Upper lobe of left lung (tissue), 6 donors: ENCODE results near the gene TRIM41. TPM values are rescaled to one million over a fixed set of nuclear protein-coding genes. Genes with fewer than 3 reads are reported as not detected.
"Not testable (repeated sequence)": the region's sequence is repeated elsewhere in the genome, so short reads cannot be mapped to it uniquely, and the experiment has no call there.

Experiments used
- ATAC-seq, 2 donors: fragments of 200-7000 bp; cut with Tn5 transposase; one replicate each; pipeline ENCODE4 v1.9.1; 2022; ENCODE audit warnings: mild to moderate bottlenecking in 2 of 2, moderate library complexity in 2 of 2; ENCODE audit not compliant: low FRiP score in 2 of 2
- DNase-seq, 2 donors: peaks; one replicate each; pipeline ENCODE4 v3.0.0-alpha.2; 2019 to 2020
- H3K27ac ChIP-seq, 4 donors: fragments of 200-600 bp; sonication (generic); one replicate each; pipeline ENCODE4 v1.5.1; 2016 to 2019
- H3K27me3 ChIP-seq, 4 donors: fragments of 200-600 bp; sonication (generic); one replicate each; pipeline ENCODE4 v1.5.1; 2017 to 2019
- H3K36me3 ChIP-seq, 4 donors: fragments of 200-600 bp; sonication (generic); one replicate each; pipeline ENCODE4 v1.5.1; 2016 to 2019
- H3K4me1 ChIP-seq, 4 donors: fragments of 200-600 bp; sonication (generic); one replicate each; pipeline ENCODE4 v1.5.1; 2018 to 2019
- H3K4me3 ChIP-seq, 4 donors: fragments of 200-600 bp; sonication (generic); one replicate each; pipeline ENCODE4 v1.5.1; 2017 to 2019; ENCODE audit warnings: mild to moderate bottlenecking in 2 of 4, moderate library complexity in 1 of 4
- H3K9me3 ChIP-seq, 4 donors: fragments of 200-600 bp; sonication (generic); one replicate each; pipeline ENCODE4 v1.5.1; 2018 to 2019
- CTCF ChIP-seq, 6 experiments: fragments of 450-650 bp in 4 of 6; fragments of 200-600 bp in 2 of 6; sonication (generic) in 2 of 6; IDR thresholded peaks; one replicate each; pipeline ENCODE4 v1.5.1; 2016 to 2019; ENCODE audit warnings: antibody characterized with exemption in 6 of 6
- EP300 ChIP-seq, 4 donors: sonication (generic); formaldehyde crosslinking; IDR thresholded peaks; one replicate each; pipeline ENCODE4 v1.5.1; 2017; ENCODE audit warnings: antibody characterized with exemption in 4 of 4, control low read depth in 2 of 4
- POLR2A ChIP-seq, 4 donors: fragments of 450-650 bp; IDR thresholded peaks; one replicate each; pipeline ENCODE4 v1.5.1; 2016 to 2017; ENCODE audit warnings: antibody characterized with exemption in 4 of 4, mild to moderate bottlenecking in 2 of 4
- POLR2AphosphoS5 ChIP-seq, 2 donors: sonication (generic); formaldehyde crosslinking; IDR thresholded peaks; one replicate each; pipeline ENCODE4 v1.5.1; 2017; ENCODE audit warnings: antibody characterized with exemption in 2 of 2
- WGBS, 2 donors: methylation state at CpG; one replicate each; pipeline ENCODE4 v1.1.5; 2017 to 2018; 5-methylcytosine and 5-hydroxymethylcytosine counted together
- total RNA-seq, 6 donors: library from RNA; depleted of rRNA in 4 of 6; stranded (reverse); fragments of >200 nt in 4 of 6; gene quantifications; one replicate each; pipeline versions ENCODE4 v1.1.0 to v1.2.1, GENCODE V29; 2016 to 2021
- donor health status: DM: no; HTN: no; CAD: no; lungs with moderate emphysema.
- donor health status: DM: no; HTN: yes; CAD: no; lungs with severe emphysema.

Gene TRIM41
- total RNA-seq, 6 donors from 2014 or later, result 14.4 to 75.4 (median 34.1) TPM

DNA sequence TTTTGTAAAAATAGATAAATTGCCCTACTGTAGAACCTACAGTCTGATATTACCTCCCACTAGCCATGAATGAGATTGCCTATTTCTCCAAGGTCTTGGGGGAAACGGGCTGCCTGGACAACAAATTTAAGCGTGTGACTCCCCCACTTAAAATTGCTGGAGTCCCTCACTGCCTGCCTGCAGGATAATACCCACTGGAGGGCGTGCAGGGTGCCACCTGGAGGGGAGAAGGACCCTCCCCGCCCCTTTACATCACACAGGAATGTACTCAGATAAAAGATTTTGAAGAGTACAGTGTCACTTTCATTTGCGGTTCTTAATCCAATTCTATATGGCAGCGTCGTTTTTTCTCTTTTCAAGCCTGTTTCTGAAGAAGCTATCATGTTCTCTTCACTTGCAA lies 11.9 kb upstream of the TRIM41 start:
- H3K4me3 ChIP-seq, result no peak overlapping the region
- 55 to 61% methylated on average over 7 of the region's 7 CpGs for WGBS, 2 donors
- ATAC-seq, result no peak

DNA sequence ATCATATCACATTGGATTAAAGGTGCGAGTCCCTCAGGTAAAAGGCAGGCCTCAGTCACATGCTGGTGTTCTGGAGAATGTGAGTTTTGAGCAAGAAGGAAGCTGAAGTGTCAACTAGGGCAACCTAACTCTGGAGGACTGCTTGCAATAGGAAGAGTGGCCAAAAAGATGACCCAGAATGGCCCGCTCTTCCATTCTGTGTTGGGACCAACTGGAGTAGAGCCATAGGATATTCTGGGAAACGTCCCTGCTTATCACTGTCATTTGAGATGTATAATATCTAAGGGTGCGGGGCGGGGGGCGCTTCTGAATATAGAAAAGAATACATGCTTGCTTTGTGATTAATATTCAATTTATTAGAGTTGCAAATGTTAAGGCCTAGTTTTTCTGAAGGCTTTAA lies 11.0 kb upstream of the TRIM41 start:
- no peaks in the 10 kb centered on the region for H3K27me3 ChIP-seq
- H3K4me3 ChIP-seq, result no peak overlapping the region
- peaks cover 8 to 14% (median 12%) of the 10 kb centered on the region in 4 donors for H3K4me1 ChIP-seq
- TF ChIP-seq POLR2A (IDR thresholded peaks at IDR 0.05) (no peak), POLR2AphosphoS5 (IDR thresholded peaks at IDR 0.05) (no peak), CTCF (IDR thresholded peaks at IDR 0.05) (no peak), EP300 (IDR thresholded peaks at IDR 0.05) (no peak)
- 93 to 94% methylated on average over 6 of the region's 6 CpGs for WGBS, 2 donors
- H3K36me3 ChIP-seq, result no peaks in the 10 kb centered on the region
- no peaks in the 10 kb centered on the region for H3K9me3 ChIP-seq
- DNase-seq (no peak), ATAC-seq (no peak)
- H3K27ac ChIP-seq, result no peak overlapping the region

More for the DNA sequence above, 11.9 kb upstream of the TRIM41 start:
- H3K27me3 ChIP-seq, result no peaks in the 10 kb centered on the region
- no peak for DNase-seq
- no peaks in the 10 kb centered on the region for H3K36me3 ChIP-seq
- H3K9me3 ChIP-seq, result no peaks in the 10 kb centered on the region
- H3K4me1 ChIP-seq, result peaks cover 5 to 17% (median 10%) of the 10 kb centered on the region in 4 donors
- TF ChIP-seq CTCF (IDR thresholded peaks at IDR 0.05) (no peak), POLR2A (IDR thresholded peaks at IDR 0.05) (no peak), EP300 (IDR thresholded peaks at IDR 0.05) (no peak), POLR2AphosphoS5 (IDR thresholded peaks at IDR 0.05) (no peak)
- H3K27ac ChIP-seq, result no peak overlapping the region

DNA sequence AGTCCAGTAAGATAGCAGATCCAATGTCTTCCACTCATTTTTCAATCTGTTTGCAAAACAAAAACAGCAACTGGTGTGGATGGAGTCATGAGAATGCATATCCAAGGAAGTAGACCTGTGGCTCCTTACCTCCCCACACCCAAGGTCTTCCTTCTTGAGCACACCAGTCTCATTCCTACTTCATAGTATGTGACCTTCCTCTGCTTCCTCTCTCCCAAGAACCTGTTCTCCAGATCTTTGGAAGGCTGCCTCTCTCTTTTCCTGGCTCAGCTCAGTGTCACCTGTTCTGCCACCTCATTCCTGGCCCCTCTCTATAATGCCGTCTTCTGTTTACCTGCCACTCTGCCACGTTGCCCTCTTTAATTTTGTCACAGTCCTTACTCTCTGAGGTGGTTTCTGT lies 10.1 kb upstream of the TRIM41 start:
- no peak for DNase-seq
- no peaks in the 10 kb centered on the region for H3K27me3 ChIP-seq
- H3K9me3 ChIP-seq, result no peaks in the 10 kb centered on the region
- ATAC-seq, result no peak
- TF ChIP-seq POLR2AphosphoS5 (IDR thresholded peaks at IDR 0.05) (no peak), CTCF (IDR thresholded peaks at IDR 0.05) (no peak), POLR2A (IDR thresholded peaks at IDR 0.05) (no peak)
- H3K27ac ChIP-seq, result no peak overlapping the region
- H3K4me3 ChIP-seq, result no peak overlapping the region
- WGBS, 2 donors, result 72 to 73% methylated on average over 2 of the region's 2 CpGs
- H3K4me1 ChIP-seq, result peaks cover 14 to 22% (median 17%) of the 10 kb centered on the region in 4 donors
- no peaks in the 10 kb centered on the region for H3K36me3 ChIP-seq

- DNase-seq, H3K36me3 ChIP-seq, H3K4me3 ChIP-seq, H3K9me3 ChIP-seq, H3K27ac ChIP-seq, H3K27me3 ChIP-seq, ATAC-seq: not testable (repeated sequence)
- WGBS, 2 donors, result 93% methylated on average over 10 of the region's 10 CpGs
- peaks cover 19 to 33% (median 22%) of the 10 kb centered on the region in 4 donors for H3K4me1 ChIP-seq
Observed at GRCh38 chr5:181214249-181214648, 8.8 kb upstream of the TRIM41 start.

GRCh38 chr5:181215997-181216989 lies 6.8 kb upstream of the TRIM41 start:
- TF ChIP-seq POLR2AphosphoS5 (IDR thresholded peaks at IDR 0.05) (no peak), EP300 (IDR thresholded peaks at IDR 0.05) (no peak), CTCF (IDR thresholded peaks at IDR 0.05) (no peak), POLR2A (IDR thresholded peaks at IDR 0.05) (no peak)
- ATAC-seq, result no peak

More at GRCh38 chr5:181215997-181216989, 6.8 kb upstream of the TRIM41 start:
- peak overlapping the region in 3 of 4 donors; percentile 47 to 53 (median 48) for H3K4me3 ChIP-seq
- H3K27me3 ChIP-seq, result no peaks in the 10 kb centered on the region
- H3K36me3 ChIP-seq, result no peaks in the 10 kb centered on the region
- no peaks in the 10 kb centered on the region for H3K9me3 ChIP-seq
- DNase-seq, result peak in 1 of 2 donors; percentile 34
- peaks cover 19 to 33% (median 22%) of the 10 kb centered on the region in 4 donors for H3K4me1 ChIP-seq
- 28 to 34% methylated on average over 44 of the region's 44 CpGs for WGBS, 2 donors
- peak overlapping the region in 2 of 4 donors; percentile 5 to 79 for H3K27ac ChIP-seq
